ENCODE results near the gene LRTM2. TPM values are rescaled to one million over a fixed set of nuclear protein-coding genes. Genes with fewer than 3 reads are reported as not detected.

The LRTM2 gene
- total RNA-seq, 1 experiment from 2014 or later: 0.07 TPM

GRCh38 chr12:1877169-1877878 lies 57.0 kb downstream of the LRTM2 start:
- H3K4me1 ChIP-seq (ENCODE audit: control insufficient read depth in 1 of 2, insufficient read depth in 2 of 2, low read length in 2 of 2): no peaks in the 10 kb centered on the region
- no peaks in the 10 kb centered on the region for H3K79me2 ChIP-seq (ENCODE audit: insufficient read depth, low read length)
- ChIA-PET RAD21 (ENCODE audit: low non-redundant PET in 1 of 2, low total read pairs in 2 of 2, uncharacterized antibody in 2 of 2, unreplicated experiment in 2 of 2) (no interaction called here), POLR2A (no interaction called here), CTCF (no interaction called here)
- no peaks in the 10 kb centered on the region for H3K9me3 ChIP-seq (ENCODE audit: control insufficient read depth in 1 of 2, insufficient read depth in 1 of 2, low read depth in 1 of 2, low read length in 2 of 2)
- ATAC-seq: no peak
- H3K9me2 ChIP-seq (ENCODE audit: insufficient read depth): no peaks in the 10 kb centered on the region
- intact Hi-C loops (cut with micrococcal nuclease): no loop called here
- H4K20me1 ChIP-seq (ENCODE audit: insufficient read depth): no peaks in the 10 kb centered on the region
- H3K9ac ChIP-seq (ENCODE audit: low read length): no peak overlapping the region
- no peak for TF ChIP-seq EZH2phosphoT487 (IDR thresholded peaks at IDR 0.05; ENCODE audit: borderline replicate concordance)
- TF ChIP-seq FOSL1 (IDR thresholded peaks at IDR 0.05; ENCODE audit: low read depth): no peak
- no peak for TF ChIP-seq ZNF274 (IDR thresholded peaks at IDR 0.05; ENCODE audit: low read depth, low read length)
- TF ChIP-seq, protein P1, sequence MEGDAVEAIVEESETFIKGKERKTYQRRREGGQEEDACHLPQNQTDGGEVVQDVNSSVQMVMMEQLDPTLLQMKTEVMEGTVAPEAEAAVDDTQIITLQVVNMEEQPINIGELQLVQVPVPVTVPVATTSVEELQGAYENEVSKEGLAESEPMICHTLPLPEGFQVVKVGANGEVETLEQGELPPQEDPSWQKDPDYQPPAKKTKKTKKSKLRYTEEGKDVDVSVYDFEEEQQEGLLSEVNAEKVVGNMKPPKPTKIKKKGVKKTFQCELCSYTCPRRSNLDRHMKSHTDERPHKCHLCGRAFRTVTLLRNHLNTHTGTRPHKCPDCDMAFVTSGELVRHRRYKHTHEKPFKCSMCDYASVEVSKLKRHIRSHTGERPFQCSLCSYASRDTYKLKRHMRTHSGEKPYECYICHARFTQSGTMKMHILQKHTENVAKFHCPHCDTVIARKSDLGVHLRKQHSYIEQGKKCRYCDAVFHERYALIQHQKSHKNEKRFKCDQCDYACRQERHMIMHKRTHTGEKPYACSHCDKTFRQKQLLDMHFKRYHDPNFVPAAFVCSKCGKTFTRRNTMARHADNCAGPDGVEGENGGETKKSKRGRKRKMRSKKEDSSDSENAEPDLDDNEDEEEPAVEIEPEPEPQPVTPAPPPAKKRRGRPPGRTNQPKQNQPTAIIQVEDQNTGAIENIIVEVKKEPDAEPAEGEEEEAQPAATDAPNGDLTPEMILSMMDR (IDR thresholded peaks at IDR 0.05 in 2 of 3, conservative IDR thresholded peaks at IDR 0.05 in 1 of 3; ENCODE audit: borderline replicate concordance in 1 of 3, insufficient read depth in 1 of 3, low read depth in 2 of 3, low read length in 2 of 3): no peak
- TF ChIP-seq SP1 (IDR thresholded peaks at IDR 0.05; ENCODE audit: low read depth): no peak
- TF ChIP-seq REST (IDR thresholded peaks at IDR 0.05; ENCODE audit: low read depth): no peak
- no peak for TF ChIP-seq POLR2A (IDR thresholded peaks at IDR 0.05; ENCODE audit: borderline replicate concordance, extremely low read depth, insufficient read depth, insufficient read length)
- TF ChIP-seq CBX3 (IDR thresholded peaks at IDR 0.05; ENCODE audit: low read depth): no peak
- TF ChIP-seq RAD21 (IDR thresholded peaks at IDR 0.05; ENCODE audit: low read depth): no peak
- no peak for TF ChIP-seq TCF7L2 (IDR thresholded peaks at IDR 0.05; ENCODE audit: borderline replicate concordance, extremely low read depth, insufficient read depth, insufficient read length)
- no peak for TF ChIP-seq EZH2 (IDR thresholded peaks at IDR 0.05)
- no peak for TF ChIP-seq EGR1 (IDR thresholded peaks at IDR 0.05; ENCODE audit: low read depth)
- no peak for TF ChIP-seq SIN3A (IDR thresholded peaks at IDR 0.05; ENCODE audit: low read depth)
- no peak for TF ChIP-seq MAX (IDR thresholded peaks at IDR 0.05)
- no peak for TF ChIP-seq SRF (IDR thresholded peaks at IDR 0.05; ENCODE audit: low read depth)
- TF ChIP-seq ELF1 (IDR thresholded peaks at IDR 0.05; ENCODE audit: borderline replicate concordance, low read depth): no peak
- TF ChIP-seq ZFX (IDR thresholded peaks at IDR 0.05): no peak
- TF ChIP-seq, protein P2, sequence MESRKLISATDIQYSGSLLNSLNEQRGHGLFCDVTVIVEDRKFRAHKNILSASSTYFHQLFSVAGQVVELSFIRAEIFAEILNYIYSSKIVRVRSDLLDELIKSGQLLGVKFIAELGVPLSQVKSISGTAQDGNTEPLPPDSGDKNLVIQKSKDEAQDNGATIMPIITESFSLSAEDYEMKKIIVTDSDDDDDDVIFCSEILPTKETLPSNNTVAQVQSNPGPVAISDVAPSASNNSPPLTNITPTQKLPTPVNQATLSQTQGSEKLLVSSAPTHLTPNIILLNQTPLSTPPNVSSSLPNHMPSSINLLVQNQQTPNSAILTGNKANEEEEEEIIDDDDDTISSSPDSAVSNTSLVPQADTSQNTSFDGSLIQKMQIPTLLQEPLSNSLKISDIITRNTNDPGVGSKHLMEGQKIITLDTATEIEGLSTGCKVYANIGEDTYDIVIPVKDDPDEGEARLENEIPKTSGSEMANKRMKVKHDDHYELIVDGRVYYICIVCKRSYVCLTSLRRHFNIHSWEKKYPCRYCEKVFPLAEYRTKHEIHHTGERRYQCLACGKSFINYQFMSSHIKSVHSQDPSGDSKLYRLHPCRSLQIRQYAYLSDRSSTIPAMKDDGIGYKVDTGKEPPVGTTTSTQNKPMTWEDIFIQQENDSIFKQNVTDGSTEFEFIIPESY (IDR thresholded peaks at IDR 0.05; ENCODE audit: extremely low read depth, insufficient replicate concordance, low read length): no peak
- TF ChIP-seq YY1 (IDR thresholded peaks at IDR 0.05; ENCODE audit: extremely low read depth, insufficient replicate concordance, low read depth, low read length): no peak
- TF ChIP-seq JUND (IDR thresholded peaks at IDR 0.05): no peak
- no peak overlapping the region for H2AFZ ChIP-seq (ENCODE audit: low read depth, low read length, poor library complexity, severe bottlenecking)
- no peak overlapping the region for H3K27ac ChIP-seq (ENCODE audit: low read depth, low read length)
- H3K36me3 ChIP-seq (ENCODE audit: control insufficient read depth in 1 of 2, insufficient read depth in 2 of 2, low read length in 2 of 2): no peaks in the 10 kb centered on the region
- no TSS peak for BruUV-seq (replicated peaks)
- no peak for DNase-seq (ENCODE audit: low read depth, low spot score)
- peaks cover 20% of the 10 kb centered on the region; the same call in 1 of the 2 replicates for H3K27me3 ChIP-seq (ENCODE audit: insufficient read depth, low read length)
- no peak overlapping the region for H3K4me2 ChIP-seq (ENCODE audit: low read length)
- no peak overlapping the region for H3K4me3 ChIP-seq (replicated peaks in 1 of 2; ENCODE audit: low read depth in 1 of 2, low read length in 2 of 2)
